ENCODE measurements around the gene DNAH8. TPM values are rescaled to one million over a fixed set of nuclear protein-coding genes. Genes with fewer than 3 reads are reported as not detected.

Gene DNAH8
- total and polyA plus RNA-seq, 2 experiments from 2014 or later: 0.03 to 0.15 TPM

DNA sequence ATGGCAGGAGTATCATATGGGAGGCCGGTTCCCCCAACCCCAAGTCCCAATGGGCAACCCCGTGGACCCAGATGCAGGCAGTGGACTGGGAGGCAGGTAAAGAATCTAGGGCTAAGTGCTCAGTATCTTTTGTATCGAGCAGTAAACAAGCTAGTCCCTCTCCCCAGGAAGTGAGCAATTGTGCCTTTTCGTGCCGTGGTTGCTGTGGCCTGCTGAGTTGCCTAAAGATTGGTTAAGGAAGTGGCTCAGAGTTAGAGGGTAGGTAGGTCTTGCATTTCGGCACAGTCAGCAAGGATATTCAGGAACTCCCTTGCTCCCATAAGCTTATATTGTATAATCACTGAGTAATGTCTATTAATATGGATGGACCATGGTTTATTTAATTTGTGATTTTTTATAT is 1.3 kb upstream of the DNAH8 start:
- H3K4me3 ChIP-seq: no peak overlapping the region
- no peak overlapping the region for H3K4me2 ChIP-seq
- no peaks in the 10 kb centered on the region for H3K9me3 ChIP-seq (ENCODE audit: low read depth)
- H3K36me3 ChIP-seq (replicated peaks; ENCODE audit: insufficient read depth, low read depth): no peaks in the 10 kb centered on the region
- no peak overlapping the region for H2AFZ ChIP-seq
- H3K9me2 ChIP-seq (replicated peaks; ENCODE audit: insufficient read depth): no peaks in the 10 kb centered on the region
- no peaks in the 10 kb centered on the region for H3K27me3 ChIP-seq
- TF ChIP-seq EZH2phosphoT487 (IDR thresholded peaks at IDR 0.05; ENCODE audit: low read depth, severe bottlenecking, unreplicated experiment) (no peak), EZH2 (IDR thresholded peaks at IDR 0.05; ENCODE audit: borderline replicate concordance) (no peak)
- TF ChIP-seq, protein P1, sequence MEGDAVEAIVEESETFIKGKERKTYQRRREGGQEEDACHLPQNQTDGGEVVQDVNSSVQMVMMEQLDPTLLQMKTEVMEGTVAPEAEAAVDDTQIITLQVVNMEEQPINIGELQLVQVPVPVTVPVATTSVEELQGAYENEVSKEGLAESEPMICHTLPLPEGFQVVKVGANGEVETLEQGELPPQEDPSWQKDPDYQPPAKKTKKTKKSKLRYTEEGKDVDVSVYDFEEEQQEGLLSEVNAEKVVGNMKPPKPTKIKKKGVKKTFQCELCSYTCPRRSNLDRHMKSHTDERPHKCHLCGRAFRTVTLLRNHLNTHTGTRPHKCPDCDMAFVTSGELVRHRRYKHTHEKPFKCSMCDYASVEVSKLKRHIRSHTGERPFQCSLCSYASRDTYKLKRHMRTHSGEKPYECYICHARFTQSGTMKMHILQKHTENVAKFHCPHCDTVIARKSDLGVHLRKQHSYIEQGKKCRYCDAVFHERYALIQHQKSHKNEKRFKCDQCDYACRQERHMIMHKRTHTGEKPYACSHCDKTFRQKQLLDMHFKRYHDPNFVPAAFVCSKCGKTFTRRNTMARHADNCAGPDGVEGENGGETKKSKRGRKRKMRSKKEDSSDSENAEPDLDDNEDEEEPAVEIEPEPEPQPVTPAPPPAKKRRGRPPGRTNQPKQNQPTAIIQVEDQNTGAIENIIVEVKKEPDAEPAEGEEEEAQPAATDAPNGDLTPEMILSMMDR (IDR thresholded peaks at IDR 0.05; ENCODE audit: poor library complexity): no peak
- H4K20me1 ChIP-seq (ENCODE audit: insufficient read depth, poor library complexity, severe bottlenecking): no peaks in the 10 kb centered on the region
- no peaks in the 10 kb centered on the region for H3K4me1 ChIP-seq (ENCODE audit: insufficient read depth)
- 59% methylated on average over 6 of the region's 6 CpGs for WGBS (ENCODE audit: low lambda C conversion rate, missing lambda C conversion rate)
- H3K79me2 ChIP-seq: no peaks in the 10 kb centered on the region
- H3K27ac ChIP-seq: no peak overlapping the region
- no peak for DNase-seq (ENCODE audit: low spot score)

DNA sequence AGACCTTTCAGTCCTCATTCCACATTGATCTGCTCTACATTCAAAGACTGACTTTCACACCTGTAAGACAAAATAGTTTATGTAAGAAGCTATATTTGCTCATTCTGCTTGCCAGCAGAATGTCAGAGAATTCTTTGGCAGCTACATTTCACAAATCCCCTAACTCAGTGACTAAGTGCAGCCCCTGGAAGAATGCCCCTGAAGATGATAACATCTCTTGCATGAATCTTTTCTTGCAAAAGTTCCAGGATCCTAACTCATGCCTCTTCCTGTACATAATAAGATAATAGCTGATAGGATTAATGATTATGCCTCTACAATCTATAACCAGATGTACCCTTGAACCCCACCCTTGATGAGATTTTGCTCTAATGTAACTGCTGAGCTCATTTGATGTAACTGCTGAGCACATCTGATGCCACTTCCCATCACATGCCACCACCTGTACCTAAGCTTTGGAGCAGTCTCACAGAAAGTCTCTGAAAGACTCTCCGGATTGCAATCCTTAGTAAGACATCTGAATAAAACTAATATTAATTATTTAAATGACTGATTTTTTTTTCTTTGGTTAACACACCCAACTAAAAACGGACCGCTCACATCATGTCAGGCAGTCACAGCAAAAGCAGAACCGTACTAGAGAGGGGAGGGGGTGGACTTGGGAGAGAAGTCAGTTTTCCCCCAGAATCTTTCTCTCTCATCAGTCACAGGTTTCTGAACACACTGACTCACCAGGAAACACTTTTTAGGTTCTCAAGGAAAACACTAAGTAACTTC is 684 bp upstream of the DNAH8 start:
- H2AFZ ChIP-seq: no peak overlapping the region
- WGBS (ENCODE audit: low lambda C conversion rate, missing lambda C conversion rate): 86% methylated on average over 4 of the region's 4 CpGs
- no peak overlapping the region for H3K4me3 ChIP-seq
- H3K36me3 ChIP-seq (replicated peaks; ENCODE audit: insufficient read depth, low read depth): no peaks in the 10 kb centered on the region
- no peaks in the 10 kb centered on the region for H3K9me3 ChIP-seq (ENCODE audit: low read depth)
- no peaks in the 10 kb centered on the region for H4K20me1 ChIP-seq (ENCODE audit: insufficient read depth, poor library complexity, severe bottlenecking)
- no peaks in the 10 kb centered on the region for H3K4me1 ChIP-seq (ENCODE audit: insufficient read depth)
- H3K27me3 ChIP-seq: no peaks in the 10 kb centered on the region
- no peak overlapping the region for H3K27ac ChIP-seq
- no peak for DNase-seq (ENCODE audit: low spot score)
- no peaks in the 10 kb centered on the region for H3K9me2 ChIP-seq (replicated peaks; ENCODE audit: insufficient read depth)
- no peaks in the 10 kb centered on the region for H3K79me2 ChIP-seq
- TF ChIP-seq EZH2phosphoT487 (IDR thresholded peaks at IDR 0.05; ENCODE audit: low read depth, severe bottlenecking, unreplicated experiment) (no peak), EZH2 (IDR thresholded peaks at IDR 0.05; ENCODE audit: borderline replicate concordance) (no peak)
- TF ChIP-seq, protein P1 (IDR thresholded peaks at IDR 0.05; ENCODE audit: poor library complexity): no peak
- H3K4me2 ChIP-seq: no peak overlapping the region

DNA sequence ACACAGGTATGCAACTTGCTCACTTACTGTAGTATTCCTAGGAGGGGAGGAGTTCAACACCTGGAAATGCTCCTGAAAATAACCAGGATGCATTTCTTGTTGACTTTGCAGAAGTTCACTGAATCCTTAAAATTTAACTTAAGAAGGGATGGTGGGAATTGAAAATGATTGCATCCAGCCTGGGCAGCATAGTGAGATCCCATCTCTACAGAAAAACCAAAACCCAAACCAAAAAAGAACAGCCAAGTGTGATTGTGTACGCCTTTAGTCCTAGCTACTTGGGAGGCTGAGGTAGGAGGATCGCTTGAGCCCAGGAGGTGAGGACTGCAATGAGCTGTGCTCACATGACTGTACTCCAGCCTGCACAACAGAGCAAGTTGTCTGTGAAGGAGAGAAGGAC is 1.7 kb downstream of the DNAH8 start:
- no peak for TF ChIP-seq EZH2phosphoT487 (IDR thresholded peaks at IDR 0.05; ENCODE audit: low read depth, severe bottlenecking, unreplicated experiment)
- TF ChIP-seq, protein P1 (IDR thresholded peaks at IDR 0.05; ENCODE audit: poor library complexity): no peak
- no peak for TF ChIP-seq EZH2 (IDR thresholded peaks at IDR 0.05; ENCODE audit: borderline replicate concordance)
- H3K4me2 ChIP-seq: no peak overlapping the region
- WGBS (ENCODE audit: low lambda C conversion rate, missing lambda C conversion rate): 98% methylated on average over 2 of the region's 2 CpGs

More for the DNA sequence above, 1.7 kb downstream of the DNAH8 start:
- H2AFZ ChIP-seq: no peak overlapping the region
- no peaks in the 10 kb centered on the region for H4K20me1 ChIP-seq (ENCODE audit: insufficient read depth, poor library complexity, severe bottlenecking)
- no peak overlapping the region for H3K4me3 ChIP-seq
- H3K79me2 ChIP-seq: no peaks in the 10 kb centered on the region
- DNase-seq (ENCODE audit: low spot score): no peak
- no peaks in the 10 kb centered on the region for H3K9me3 ChIP-seq (ENCODE audit: low read depth)
- no peaks in the 10 kb centered on the region for H3K4me1 ChIP-seq (ENCODE audit: insufficient read depth)
- H3K27me3 ChIP-seq: no peaks in the 10 kb centered on the region
- no peaks in the 10 kb centered on the region for H3K36me3 ChIP-seq (replicated peaks; ENCODE audit: insufficient read depth, low read depth)
- no peaks in the 10 kb centered on the region for H3K9me2 ChIP-seq (replicated peaks; ENCODE audit: insufficient read depth)
- no peak overlapping the region for H3K27ac ChIP-seq
